Measurements from ENCODE around the gene CHD9NB.

The CHD9NB gene

GRCh38 chr16:53036066-53036465 is 16.6 kb downstream of the CHD9NB start:
- ATAC-seq: no peak
- TF ChIP-seq ZNF70 (CRISPR knock-in tag; IDR thresholded peaks at IDR 0.05): no peak
- TF ChIP-seq OSR1 (CRISPR knock-in tag; IDR thresholded peaks at IDR 0.05): no peak
- TF ChIP-seq TSHZ2 (CRISPR knock-in tag; IDR thresholded peaks at IDR 0.05): no peak
- TF ChIP-seq ZFP3 (CRISPR knock-in tag; IDR thresholded peaks at IDR 0.05): no peak
- no peak for TF ChIP-seq GLIS3 (CRISPR knock-in tag; IDR thresholded peaks at IDR 0.05)

- no peak for ATAC-seq
- no peak for TF ChIP-seq CSDC2 (CRISPR knock-in tag; IDR thresholded peaks at IDR 0.05)
- no peak for TF ChIP-seq POU6F1 (CRISPR knock-in tag; IDR thresholded peaks at IDR 0.05; ENCODE audit: borderline replicate concordance, low read depth)
- no peak for TF ChIP-seq TOX (CRISPR knock-in tag; IDR thresholded peaks at IDR 0.05; ENCODE audit: borderline replicate concordance)
- no peak for TF ChIP-seq ISL1 (CRISPR knock-in tag; IDR thresholded peaks at IDR 0.05)
- TF ChIP-seq ZC3H10 (CRISPR knock-in tag; IDR thresholded peaks at IDR 0.05): no peak
- TF ChIP-seq RARB (CRISPR knock-in tag; IDR thresholded peaks at IDR 0.05): no peak
- TF ChIP-seq CSRNP3 (CRISPR knock-in tag; IDR thresholded peaks at IDR 0.05): no peak
These were observed 17.3 kb downstream of the CHD9NB start for GRCh38 chr16:53035176-53035942.

- no peak for ATAC-seq
- no peak for TF ChIP-seq TSHZ2 (CRISPR knock-in tag; IDR thresholded peaks at IDR 0.05)
- no peak for TF ChIP-seq PATZ1 (CRISPR knock-in tag; IDR thresholded peaks at IDR 0.05; ENCODE audit: borderline replicate concordance)
- TF ChIP-seq BACH2 (CRISPR knock-in tag; IDR thresholded peaks at IDR 0.05; ENCODE audit: borderline replicate concordance): no peak
- no peak for TF ChIP-seq ZFP3 (CRISPR knock-in tag; IDR thresholded peaks at IDR 0.05)
- no peak for TF ChIP-seq OSR1 (CRISPR knock-in tag; IDR thresholded peaks at IDR 0.05)
- no peak for TF ChIP-seq RARB (CRISPR knock-in tag; IDR thresholded peaks at IDR 0.05)
- TF ChIP-seq CSRNP3 (CRISPR knock-in tag; IDR thresholded peaks at IDR 0.05): no peak
- no peak for TF ChIP-seq ESRRG (CRISPR knock-in tag; IDR thresholded peaks at IDR 0.05)
- no peak for TF ChIP-seq PPARA (CRISPR knock-in tag; IDR thresholded peaks at IDR 0.05; ENCODE audit: borderline replicate concordance)
- no peak for TF ChIP-seq TCF4 (CRISPR knock-in tag; IDR thresholded peaks at IDR 0.05; ENCODE audit: borderline replicate concordance)
- no peak for TF ChIP-seq ARNTL (CRISPR knock-in tag; IDR thresholded peaks at IDR 0.05; ENCODE audit: borderline replicate concordance, low read depth)
These were observed 18.4 kb downstream of the CHD9NB start for GRCh38 chr16:53034306-53034705.

Data from SK-N-SH treated with all-trans-retinoic acid at 6 μM for 48 hours (cell line).